Measurements from ENCODE around the gene MECR.

Gene MECR

DNA sequence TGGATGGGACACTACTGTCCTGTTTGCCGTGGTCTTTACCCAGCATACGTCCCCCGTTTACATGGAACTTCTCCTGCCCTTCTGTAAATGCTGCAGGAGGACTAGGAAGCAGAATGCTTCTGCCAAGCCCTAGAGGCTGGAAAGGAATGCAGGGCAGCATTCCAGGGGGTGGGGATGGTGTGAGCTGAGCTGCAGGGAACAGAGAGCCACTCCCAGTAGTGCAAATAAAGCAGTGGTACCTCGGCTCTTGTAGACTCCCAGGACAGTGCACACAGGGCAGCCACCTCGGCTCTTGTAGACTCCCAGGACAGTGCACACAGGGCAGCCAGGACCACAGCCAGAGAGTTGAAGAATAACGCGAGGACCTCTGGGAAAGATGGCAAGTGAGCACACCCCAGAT is 41.0 kb upstream of the MECR start:
- TF ChIP-seq, protein P1, sequence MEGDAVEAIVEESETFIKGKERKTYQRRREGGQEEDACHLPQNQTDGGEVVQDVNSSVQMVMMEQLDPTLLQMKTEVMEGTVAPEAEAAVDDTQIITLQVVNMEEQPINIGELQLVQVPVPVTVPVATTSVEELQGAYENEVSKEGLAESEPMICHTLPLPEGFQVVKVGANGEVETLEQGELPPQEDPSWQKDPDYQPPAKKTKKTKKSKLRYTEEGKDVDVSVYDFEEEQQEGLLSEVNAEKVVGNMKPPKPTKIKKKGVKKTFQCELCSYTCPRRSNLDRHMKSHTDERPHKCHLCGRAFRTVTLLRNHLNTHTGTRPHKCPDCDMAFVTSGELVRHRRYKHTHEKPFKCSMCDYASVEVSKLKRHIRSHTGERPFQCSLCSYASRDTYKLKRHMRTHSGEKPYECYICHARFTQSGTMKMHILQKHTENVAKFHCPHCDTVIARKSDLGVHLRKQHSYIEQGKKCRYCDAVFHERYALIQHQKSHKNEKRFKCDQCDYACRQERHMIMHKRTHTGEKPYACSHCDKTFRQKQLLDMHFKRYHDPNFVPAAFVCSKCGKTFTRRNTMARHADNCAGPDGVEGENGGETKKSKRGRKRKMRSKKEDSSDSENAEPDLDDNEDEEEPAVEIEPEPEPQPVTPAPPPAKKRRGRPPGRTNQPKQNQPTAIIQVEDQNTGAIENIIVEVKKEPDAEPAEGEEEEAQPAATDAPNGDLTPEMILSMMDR (IDR thresholded peaks at IDR 0.05; ENCODE audit: low read depth, low read length, missing control alignments), result no peak
- no peak for DNase-seq (ENCODE audit: extremely low read depth, low read depth)
- H3K4me3 ChIP-seq (replicated peaks; ENCODE audit: low read depth, low read length), result no peak overlapping the region

DNA sequence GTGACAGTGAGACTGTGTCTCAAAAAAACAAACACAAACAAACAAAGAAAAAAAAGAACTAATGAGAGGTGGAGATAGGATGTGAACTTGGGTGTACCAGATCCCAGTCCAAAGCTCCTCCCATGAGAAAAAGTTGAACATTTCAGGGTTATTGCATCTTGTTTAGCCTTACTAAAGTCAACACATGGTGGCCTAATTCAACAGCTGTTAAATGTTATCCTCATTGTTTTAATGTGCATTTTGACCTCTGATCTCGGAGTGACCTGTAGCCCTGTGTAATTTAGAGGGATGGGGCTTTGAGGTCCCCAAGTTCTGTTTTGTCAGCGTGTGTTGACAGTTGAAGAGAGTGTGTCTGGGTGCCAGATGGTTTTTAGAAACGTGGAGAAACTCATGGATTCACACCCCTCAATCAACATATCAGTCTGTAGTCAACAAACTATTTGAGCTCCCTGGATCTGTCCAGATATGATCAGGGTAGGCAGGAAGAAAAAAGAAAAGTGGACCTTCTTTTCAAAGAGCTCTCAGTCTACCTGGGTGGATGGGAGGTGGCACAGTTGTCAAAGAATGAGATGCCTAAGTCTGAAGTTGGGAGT is 40.3 kb upstream of the MECR start:
- no peak overlapping the region for H3K4me3 ChIP-seq (replicated peaks; ENCODE audit: low read depth, low read length)
- TF ChIP-seq, protein P1 (IDR thresholded peaks at IDR 0.05; ENCODE audit: low read depth, low read length, missing control alignments), result no peak
- DNase-seq (ENCODE audit: extremely low read depth, low read depth), result no peak

GRCh38 chr1:29269382-29269781 is 38.6 kb upstream of the MECR start:
- no peak for DNase-seq (ENCODE audit: extremely low read depth, low read depth)
- TF ChIP-seq, protein P1 (IDR thresholded peaks at IDR 0.05; ENCODE audit: low read depth, low read length, missing control alignments), result no peak
- no peak overlapping the region for H3K4me3 ChIP-seq (replicated peaks; ENCODE audit: low read depth, low read length)

- H3K4me3 ChIP-seq (replicated peaks; ENCODE audit: low read depth, low read length), result no peak overlapping the region
- DNase-seq (ENCODE audit: extremely low read depth, low read depth), result no peak
- TF ChIP-seq, protein P1 (IDR thresholded peaks at IDR 0.05; ENCODE audit: low read depth, low read length, missing control alignments), result no peak
Measured at GRCh38 chr1:29267321-29268070, 36.8 kb upstream of the MECR start.

- TF ChIP-seq, protein P1 (IDR thresholded peaks at IDR 0.05; ENCODE audit: low read depth, low read length, missing control alignments), result no peak
- DNase-seq (ENCODE audit: extremely low read depth, low read depth), result no peak
- no peak overlapping the region for H3K4me3 ChIP-seq (replicated peaks; ENCODE audit: low read depth, low read length)
Measured at GRCh38 chr1:29266912-29267311, 36.2 kb upstream of the MECR start.

DNA sequence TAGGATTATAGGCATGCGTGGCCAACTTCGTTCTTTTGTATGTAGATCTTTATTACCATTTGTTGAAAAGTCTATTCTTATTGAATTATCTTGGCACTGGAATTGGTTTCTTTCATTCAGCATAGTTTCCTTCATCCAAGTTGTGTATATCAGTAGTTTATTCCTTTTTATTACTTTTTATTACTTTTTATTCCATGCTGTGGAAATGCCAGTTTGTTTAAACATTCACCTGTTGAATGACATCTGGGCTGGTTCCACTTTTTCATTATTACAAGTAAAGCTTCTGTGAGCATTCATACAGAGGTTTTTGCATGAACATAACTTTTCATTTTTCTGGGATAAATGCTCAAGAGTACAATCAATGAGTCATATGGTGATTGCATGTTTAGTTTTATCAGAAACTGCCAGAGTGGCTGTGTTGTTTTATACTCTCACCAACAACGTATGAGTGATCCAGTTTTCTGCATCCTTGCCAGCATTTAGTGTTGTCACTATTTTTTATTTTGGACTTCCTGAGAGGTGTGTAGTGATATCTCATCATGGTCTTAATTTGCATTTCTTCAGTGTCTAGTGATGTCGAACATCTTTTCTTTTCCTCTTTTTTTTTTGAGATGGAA is 34.1 kb upstream of the MECR start:
- no peak for DNase-seq (ENCODE audit: extremely low read depth, low read depth)
- no peak overlapping the region for H3K4me3 ChIP-seq (replicated peaks; ENCODE audit: low read depth, low read length)
- TF ChIP-seq, protein P1 (IDR thresholded peaks at IDR 0.05; ENCODE audit: low read depth, low read length, missing control alignments), result no peak

Data from HFF-Myc (cell line).